Ishikawa (cell line): ENCODE measurements around the gene FAM199X.
A peak's percentile ranks its signal among the peaks of the same experiment; 100 is the strongest.

Experiments used
- CEBPB ChIP-seq: IDR thresholded peaks from 2 replicates; pipeline ENCODE4 v1.6.1; 2012
- EGR1 ChIP-seq: IDR thresholded peaks from 2 replicates; pipeline ENCODE4 v1.6.1; 2012
- EP300 ChIP-seq: IDR thresholded peaks from 2 replicates; pipeline ENCODE4 v1.6.1; 2012; ENCODE audit warnings: borderline replicate concordance
- FOXM1 ChIP-seq: IDR thresholded peaks from 2 replicates; pipeline ENCODE4 v1.6.1; 2012; ENCODE audit warnings: low read depth, borderline replicate concordance
- NFIC ChIP-seq: IDR thresholded peaks from 2 replicates; pipeline ENCODE4 v1.6.1; 2012
- RAD21 ChIP-seq: IDR thresholded peaks from 2 replicates; pipeline ENCODE4 v1.6.1; 2012; ENCODE audit warnings: low read depth
- TAF1 ChIP-seq: IDR thresholded peaks from 2 replicates; pipeline ENCODE4 v1.6.1; 2012; ENCODE audit warnings: low read depth, mild to moderate bottlenecking
- TEAD4 ChIP-seq: IDR thresholded peaks from 2 replicates; pipeline ENCODE4 v1.6.1; 2012
- USF1 ChIP-seq: IDR thresholded peaks from 2 replicates; pipeline ENCODE4 v1.6.1; 2012
- YY1 ChIP-seq: IDR thresholded peaks from 2 replicates; pipeline ENCODE4 v1.6.1; 2012; ENCODE audit warnings: low read depth
- TF ChIP-seq, protein P1 (sequence below): IDR thresholded peaks from 2 replicates; pipeline ENCODE4 v1.6.1; 2012; ENCODE audit warnings: low read depth, mild to moderate bottlenecking
- TF ChIP-seq, protein P2 (sequence below): IDR thresholded peaks from 2 replicates; pipeline ENCODE4 v1.6.1; 2012

GRCh38 chrX:104136241-104137019 lies 29.8 kb upstream of the FAM199X start:
- TF ChIP-seq CEBPB, result no peak
- no peak for TF ChIP-seq YY1
- no peak for TF ChIP-seq USF1
- no peak for TF ChIP-seq TEAD4
- TF ChIP-seq, protein P1, sequence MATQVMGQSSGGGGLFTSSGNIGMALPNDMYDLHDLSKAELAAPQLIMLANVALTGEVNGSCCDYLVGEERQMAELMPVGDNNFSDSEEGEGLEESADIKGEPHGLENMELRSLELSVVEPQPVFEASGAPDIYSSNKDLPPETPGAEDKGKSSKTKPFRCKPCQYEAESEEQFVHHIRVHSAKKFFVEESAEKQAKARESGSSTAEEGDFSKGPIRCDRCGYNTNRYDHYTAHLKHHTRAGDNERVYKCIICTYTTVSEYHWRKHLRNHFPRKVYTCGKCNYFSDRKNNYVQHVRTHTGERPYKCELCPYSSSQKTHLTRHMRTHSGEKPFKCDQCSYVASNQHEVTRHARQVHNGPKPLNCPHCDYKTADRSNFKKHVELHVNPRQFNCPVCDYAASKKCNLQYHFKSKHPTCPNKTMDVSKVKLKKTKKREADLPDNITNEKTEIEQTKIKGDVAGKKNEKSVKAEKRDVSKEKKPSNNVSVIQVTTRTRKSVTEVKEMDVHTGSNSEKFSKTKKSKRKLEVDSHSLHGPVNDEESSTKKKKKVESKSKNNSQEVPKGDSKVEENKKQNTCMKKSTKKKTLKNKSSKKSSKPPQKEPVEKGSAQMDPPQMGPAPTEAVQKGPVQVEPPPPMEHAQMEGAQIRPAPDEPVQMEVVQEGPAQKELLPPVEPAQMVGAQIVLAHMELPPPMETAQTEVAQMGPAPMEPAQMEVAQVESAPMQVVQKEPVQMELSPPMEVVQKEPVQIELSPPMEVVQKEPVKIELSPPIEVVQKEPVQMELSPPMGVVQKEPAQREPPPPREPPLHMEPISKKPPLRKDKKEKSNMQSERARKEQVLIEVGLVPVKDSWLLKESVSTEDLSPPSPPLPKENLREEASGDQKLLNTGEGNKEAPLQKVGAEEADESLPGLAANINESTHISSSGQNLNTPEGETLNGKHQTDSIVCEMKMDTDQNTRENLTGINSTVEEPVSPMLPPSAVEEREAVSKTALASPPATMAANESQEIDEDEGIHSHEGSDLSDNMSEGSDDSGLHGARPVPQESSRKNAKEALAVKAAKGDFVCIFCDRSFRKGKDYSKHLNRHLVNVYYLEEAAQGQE, result no peak
- TF ChIP-seq RAD21, result peak; percentile 58
- TF ChIP-seq TAF1, result no peak
- TF ChIP-seq FOXM1, result no peak
- TF ChIP-seq, protein P2, sequence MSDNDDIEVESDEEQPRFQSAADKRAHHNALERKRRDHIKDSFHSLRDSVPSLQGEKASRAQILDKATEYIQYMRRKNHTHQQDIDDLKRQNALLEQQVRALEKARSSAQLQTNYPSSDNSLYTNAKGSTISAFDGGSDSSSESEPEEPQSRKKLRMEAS, result no peak
- no peak for TF ChIP-seq EGR1
- TF ChIP-seq EP300, result no peak
- TF ChIP-seq NFIC, result no peak
